Gastroesophageal sphincter (tissue), 4 donors: ENCODE data around the gene SIVA1. TPM values are rescaled to one million over a fixed set of nuclear protein-coding genes. Genes with fewer than 3 reads are reported as not detected.

Experiments
- ATAC-seq: fragments of 150-250 bp; one replicate; pipeline ENCODE4 v1.9.1; 2016; ENCODE audit warnings: mild to moderate bottlenecking, moderate library complexity
- H3K27ac ChIP-seq, 4 donors: fragments of 200-600 bp; sonication (generic) in 3 of 4; 1 replicate in 3 of 4; 2 replicates in 1 of 4; pipeline ENCODE4 v1.5.1; 2016 to 2019
- H3K27me3 ChIP-seq: fragments of 200-600 bp; sonication (generic); one replicate; pipeline ENCODE4 v1.5.1; 2019
- H3K36me3 ChIP-seq, 2 donors: fragments of 200-600 bp; sonication (generic); one replicate each; pipeline ENCODE4 v1.5.1; 2019; ENCODE audit warnings: control low read depth in 1 of 2
- H3K4me1 ChIP-seq, 3 donors: fragments of 200-600 bp; sonication (generic); 1 replicate in 2 of 3; 2 replicates in 1 of 3; pipeline ENCODE4 v1.5.1; 2016 to 2019; ENCODE audit warnings: control low read depth in 2 of 3
- H3K4me3 ChIP-seq, 2 donors: fragments of 200-600 bp; sonication (generic); one replicate each; pipeline ENCODE4 v1.5.1; 2019; ENCODE audit warnings: mild to moderate bottlenecking in 1 of 2, moderate library complexity in 1 of 2
- H3K9me3 ChIP-seq, 3 donors: fragments of 200-600 bp; sonication (generic); one replicate each; pipeline ENCODE4 v1.5.1; 2017 to 2019; ENCODE audit warnings: control low read depth in 2 of 3
- EP300 ChIP-seq: sonication (generic); formaldehyde crosslinking; IDR thresholded peaks from one replicate; pipeline ENCODE4 v1.6.1; 2017; ENCODE audit warnings: antibody characterized with exemption, mild to moderate bottlenecking
- POLR2A ChIP-seq, 2 donors: fragments of 450-650 bp; IDR thresholded peaks; one replicate each; pipeline ENCODE4 v1.6.1; 2017; ENCODE audit warnings: antibody characterized with exemption in 2 of 2, mild to moderate bottlenecking in 2 of 2, moderate library complexity in 1 of 2
- POLR2AphosphoS5 ChIP-seq: sonication (generic); formaldehyde crosslinking; IDR thresholded peaks from one replicate; pipeline ENCODE4 v1.6.1; 2017; ENCODE audit warnings: antibody characterized with exemption
- WGBS, 2 donors: methylation state at CpG; one replicate each; pipeline ENCODE4 v1.1.5; 2018; ENCODE audit warnings: low coverage in 1 of 2; 5-methylcytosine and 5-hydroxymethylcytosine counted together
- total RNA-seq, 4 donors: library from RNA; depleted of rRNA; stranded (reverse); fragments of >200 nt; gene quantifications; one replicate each; pipeline ENCODE4 v1.1.0, GENCODE V29; 2016
- TF ChIP-seq, protein P1 (sequence below), 4 experiments: fragments of 200-600 bp in 2 of 4; fragments of 450-650 bp in 2 of 4; sonication (generic) in 1 of 4; IDR thresholded peaks; one replicate each; pipeline ENCODE4 v1.5.1; 2017 to 2019; ENCODE audit warnings: antibody characterized with exemption in 4 of 4, mild to moderate bottlenecking in 2 of 4, moderate library complexity in 2 of 4

SIVA1 gene
- total RNA-seq, 4 donors from 2014 or later: 188 to 513 (median 363) TPM

- Histone ChIP-seq H3K9me3 (no peaks in the 10 kb centered on the region), H3K4me1 (peaks cover 3 to 34% (median 15%) of the 10 kb centered on the region in 3 donors), H3K36me3 (peaks cover 0 to 41% of the 10 kb centered on the region in 2 donors), H3K27me3 (no peaks in the 10 kb centered on the region), H3K27ac (no peak overlapping the region), H3K4me3 (no peak overlapping the region)
- no peak for TF ChIP-seq POLR2AphosphoS5
- no peak for TF ChIP-seq EP300
- no peak for TF ChIP-seq POLR2A (IDR thresholded peaks at IDR 0.05)
- TF ChIP-seq, protein P1, sequence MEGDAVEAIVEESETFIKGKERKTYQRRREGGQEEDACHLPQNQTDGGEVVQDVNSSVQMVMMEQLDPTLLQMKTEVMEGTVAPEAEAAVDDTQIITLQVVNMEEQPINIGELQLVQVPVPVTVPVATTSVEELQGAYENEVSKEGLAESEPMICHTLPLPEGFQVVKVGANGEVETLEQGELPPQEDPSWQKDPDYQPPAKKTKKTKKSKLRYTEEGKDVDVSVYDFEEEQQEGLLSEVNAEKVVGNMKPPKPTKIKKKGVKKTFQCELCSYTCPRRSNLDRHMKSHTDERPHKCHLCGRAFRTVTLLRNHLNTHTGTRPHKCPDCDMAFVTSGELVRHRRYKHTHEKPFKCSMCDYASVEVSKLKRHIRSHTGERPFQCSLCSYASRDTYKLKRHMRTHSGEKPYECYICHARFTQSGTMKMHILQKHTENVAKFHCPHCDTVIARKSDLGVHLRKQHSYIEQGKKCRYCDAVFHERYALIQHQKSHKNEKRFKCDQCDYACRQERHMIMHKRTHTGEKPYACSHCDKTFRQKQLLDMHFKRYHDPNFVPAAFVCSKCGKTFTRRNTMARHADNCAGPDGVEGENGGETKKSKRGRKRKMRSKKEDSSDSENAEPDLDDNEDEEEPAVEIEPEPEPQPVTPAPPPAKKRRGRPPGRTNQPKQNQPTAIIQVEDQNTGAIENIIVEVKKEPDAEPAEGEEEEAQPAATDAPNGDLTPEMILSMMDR (IDR thresholded peaks at IDR 0.05): no peak
- 76 to 95% methylated on average over 10 to 13 of the region's 28 CpGs for WGBS, 2 donors
- ATAC-seq: no peak
Measured at GRCh38 chr14:104743461-104744380, 9.2 kb upstream of the SIVA1 start.

DNA sequence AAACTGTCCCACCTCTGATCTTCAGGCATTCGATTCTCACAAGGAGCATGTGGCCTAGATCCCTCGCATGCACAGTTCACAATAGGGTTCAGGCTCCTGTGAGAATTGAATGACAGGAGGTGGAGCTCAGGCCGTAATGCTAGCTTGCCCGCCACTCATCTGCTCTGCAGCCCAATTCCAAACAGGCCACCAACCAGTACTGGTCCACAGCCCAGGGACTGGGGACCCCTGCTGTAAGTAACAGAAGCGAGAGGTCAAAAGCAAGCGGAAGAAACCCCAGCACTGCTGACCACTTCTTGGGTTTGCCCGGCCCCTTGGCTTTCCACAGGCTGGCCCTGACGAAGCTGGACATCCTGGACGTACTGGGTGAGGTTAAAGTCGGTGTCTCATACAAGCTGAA is 8.5 kb upstream of the SIVA1 start:
- no peaks in the 10 kb centered on the region for H3K9me3 ChIP-seq
- H3K4me3 ChIP-seq: no peak overlapping the region
- ATAC-seq: no peak
- 97 to 98% methylated on average over 5 to 7 of the region's 10 CpGs for WGBS, 2 donors
- H3K27ac ChIP-seq: no peak overlapping the region
- peaks cover 3 to 42% (median 15%) of the 10 kb centered on the region in 3 donors for H3K4me1 ChIP-seq
- TF ChIP-seq POLR2AphosphoS5: no peak
- no peak for TF ChIP-seq POLR2A (IDR thresholded peaks at IDR 0.05)
- no peak for TF ChIP-seq EP300
- TF ChIP-seq, protein P1 (IDR thresholded peaks at IDR 0.05): no peak
- no peaks in the 10 kb centered on the region for H3K27me3 ChIP-seq
- H3K36me3 ChIP-seq: peaks cover 0 to 35% of the 10 kb centered on the region in 2 donors

DNA sequence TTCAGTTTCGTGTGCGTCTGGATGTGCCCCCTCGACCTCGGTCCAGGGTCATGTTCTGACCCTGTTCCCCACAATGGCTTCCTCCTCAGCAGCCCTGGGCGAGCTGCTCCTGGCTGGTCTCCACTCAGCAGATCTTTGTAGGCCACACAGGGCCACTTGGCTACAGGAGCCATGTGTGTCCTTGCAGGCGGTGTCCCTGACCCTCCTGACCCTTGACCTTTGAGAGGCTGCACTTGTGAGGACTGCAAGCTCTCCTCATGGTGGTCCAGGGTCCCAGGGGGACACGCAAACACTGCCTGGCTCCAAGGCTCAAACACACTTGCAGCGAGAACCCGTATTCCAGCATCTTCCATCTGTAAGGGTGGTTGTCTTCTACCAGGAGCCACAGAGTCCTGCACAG is 7.5 kb upstream of the SIVA1 start:
- Histone ChIP-seq H3K4me3 (no peak overlapping the region), H3K9me3 (no peaks in the 10 kb centered on the region), H3K27me3 (no peaks in the 10 kb centered on the region), H3K36me3 (peaks cover 0 to 25% of the 10 kb centered on the region in 2 donors), H3K4me1 (peaks cover 3 to 51% (median 15%) of the 10 kb centered on the region in 3 donors), H3K27ac (peak overlapping the region in 1 of 4 donors; percentile 57)
- no peak for TF ChIP-seq EP300
- TF ChIP-seq, protein P1 (IDR thresholded peaks at IDR 0.05): no peak
- TF ChIP-seq POLR2AphosphoS5: no peak
- TF ChIP-seq POLR2A (IDR thresholded peaks at IDR 0.05): no peak
- WGBS, 2 donors: 100% methylated on average over 1 of the region's 9 CpGs
- no peak for ATAC-seq

DNA sequence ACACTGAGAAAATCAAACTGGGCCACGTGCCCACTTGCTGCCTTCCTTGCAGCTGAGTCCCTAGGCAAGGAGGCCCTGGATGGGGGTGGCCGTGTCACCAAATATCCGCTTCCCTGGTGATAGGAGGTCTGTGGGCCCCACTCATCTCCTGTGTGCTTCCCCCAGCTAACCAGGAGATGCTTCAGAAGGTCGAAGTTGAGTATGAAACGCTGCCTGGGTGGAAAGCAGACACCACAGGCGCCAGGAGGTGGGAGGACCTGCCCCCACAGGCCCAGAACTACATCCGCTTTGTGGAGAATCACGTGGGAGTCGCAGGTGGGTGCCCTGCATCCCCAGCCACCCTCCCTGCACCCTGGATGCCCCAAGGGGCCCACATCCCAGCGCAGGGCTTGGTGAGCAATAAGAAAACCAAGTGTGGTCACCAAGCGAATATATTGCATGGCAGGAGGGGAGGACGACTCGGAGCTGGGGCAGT is 6.8 kb upstream of the SIVA1 start:
- Histone ChIP-seq H3K4me3 (no peak overlapping the region), H3K36me3 (peaks cover 0 to 19% of the 10 kb centered on the region in 2 donors), H3K27me3 (no peaks in the 10 kb centered on the region), H3K27ac (peak overlapping the region in 3 of 4 donors; percentile 57 to 75 (median 72)), H3K9me3 (no peaks in the 10 kb centered on the region), H3K4me1 (peaks cover 3 to 54% (median 15%) of the 10 kb centered on the region in 3 donors)
- no peak for TF ChIP-seq EP300
- 88% methylated on average over 4 of the region's 13 CpGs; no CpG with 5 or more reads in 1 of the 2 donors for WGBS, 2 donors
- ATAC-seq: no peak

DNA sequence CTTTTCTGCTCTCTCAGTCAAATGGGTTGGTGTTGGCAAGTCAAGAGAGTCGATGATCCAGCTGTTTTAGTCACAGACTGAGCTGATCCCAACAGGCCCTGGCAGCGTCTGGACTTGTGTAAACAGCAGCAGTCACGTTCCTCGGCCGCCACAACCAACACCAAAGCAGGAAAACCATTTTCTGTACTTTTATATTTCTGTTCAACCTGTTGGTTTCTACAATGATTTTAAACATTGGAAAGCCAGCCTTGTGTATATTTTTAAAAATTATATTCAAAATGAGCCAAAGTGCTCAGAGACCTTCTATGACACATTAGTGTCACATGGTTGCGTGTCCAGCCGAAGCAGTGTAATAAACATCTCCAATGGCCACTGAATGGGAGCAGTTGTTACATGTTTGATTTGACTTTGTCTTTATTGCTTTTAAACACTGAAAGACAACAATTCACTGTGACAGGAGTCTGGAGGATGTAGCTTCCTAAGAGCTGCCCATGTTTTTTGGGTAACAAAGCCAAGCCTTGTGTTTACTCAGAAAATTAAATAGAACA is 5.9 kb upstream of the SIVA1 start:
- WGBS, 2 donors: 21 to 38% methylated on average over 7 of the region's 7 CpGs
- Histone ChIP-seq H3K9me3 (no peaks in the 10 kb centered on the region), H3K4me3 (no peak overlapping the region), H3K4me1 (peaks cover 3 to 60% (median 17%) of the 10 kb centered on the region in 3 donors), H3K27me3 (no peaks in the 10 kb centered on the region), H3K36me3 (peaks cover 0 to 17% of the 10 kb centered on the region in 2 donors), H3K27ac (peak overlapping the region; percentile 27 to 75 (median 64))
- TF ChIP-seq EP300: no peak
- TF ChIP-seq POLR2AphosphoS5: peak; percentile 41
- TF ChIP-seq, protein P1 (IDR thresholded peaks at IDR 0.05): no peak
- ATAC-seq: peak; percentile 77
